Measurements from ENCODE around the gene MUSTN1.

The MUSTN1 gene

DNA sequence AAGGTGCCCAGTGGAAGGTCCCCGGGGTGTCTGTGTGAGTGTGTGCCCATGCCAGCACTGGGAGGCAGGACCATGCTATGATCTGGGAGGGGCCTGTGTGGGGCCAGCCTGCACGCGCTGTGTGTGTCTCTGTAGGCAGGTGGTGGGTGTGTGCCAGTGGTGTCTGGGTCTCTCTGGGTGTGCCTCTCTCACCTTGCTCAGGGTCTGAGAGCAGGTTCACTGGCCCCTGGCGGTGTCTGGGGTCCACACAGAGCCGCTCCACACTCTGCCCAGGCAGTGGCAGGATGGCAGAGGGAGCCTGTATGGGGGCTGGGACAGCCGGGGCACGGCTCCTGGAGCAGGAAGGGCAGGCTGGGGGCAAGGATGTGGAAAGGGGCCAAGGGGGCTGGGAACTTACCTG is 17.0 kb downstream of the MUSTN1 start:
- no peak overlapping the region for H3K27ac ChIP-seq
- TF ChIP-seq, protein P1, sequence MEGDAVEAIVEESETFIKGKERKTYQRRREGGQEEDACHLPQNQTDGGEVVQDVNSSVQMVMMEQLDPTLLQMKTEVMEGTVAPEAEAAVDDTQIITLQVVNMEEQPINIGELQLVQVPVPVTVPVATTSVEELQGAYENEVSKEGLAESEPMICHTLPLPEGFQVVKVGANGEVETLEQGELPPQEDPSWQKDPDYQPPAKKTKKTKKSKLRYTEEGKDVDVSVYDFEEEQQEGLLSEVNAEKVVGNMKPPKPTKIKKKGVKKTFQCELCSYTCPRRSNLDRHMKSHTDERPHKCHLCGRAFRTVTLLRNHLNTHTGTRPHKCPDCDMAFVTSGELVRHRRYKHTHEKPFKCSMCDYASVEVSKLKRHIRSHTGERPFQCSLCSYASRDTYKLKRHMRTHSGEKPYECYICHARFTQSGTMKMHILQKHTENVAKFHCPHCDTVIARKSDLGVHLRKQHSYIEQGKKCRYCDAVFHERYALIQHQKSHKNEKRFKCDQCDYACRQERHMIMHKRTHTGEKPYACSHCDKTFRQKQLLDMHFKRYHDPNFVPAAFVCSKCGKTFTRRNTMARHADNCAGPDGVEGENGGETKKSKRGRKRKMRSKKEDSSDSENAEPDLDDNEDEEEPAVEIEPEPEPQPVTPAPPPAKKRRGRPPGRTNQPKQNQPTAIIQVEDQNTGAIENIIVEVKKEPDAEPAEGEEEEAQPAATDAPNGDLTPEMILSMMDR (IDR thresholded peaks at IDR 0.05; ENCODE audit: low read depth, low read length): no peak
- H3K4me3 ChIP-seq (ENCODE audit: low read depth, low read length): no peak overlapping the region
- no peaks in the 10 kb centered on the region for H3K9me3 ChIP-seq (ENCODE audit: severe bottlenecking)
- H3K36me3 ChIP-seq: no peaks in the 10 kb centered on the region
- no peaks in the 10 kb centered on the region for H3K27me3 ChIP-seq (ENCODE audit: insufficient read depth, low read depth, severe bottlenecking)
- no peak for DNase-seq

DNA sequence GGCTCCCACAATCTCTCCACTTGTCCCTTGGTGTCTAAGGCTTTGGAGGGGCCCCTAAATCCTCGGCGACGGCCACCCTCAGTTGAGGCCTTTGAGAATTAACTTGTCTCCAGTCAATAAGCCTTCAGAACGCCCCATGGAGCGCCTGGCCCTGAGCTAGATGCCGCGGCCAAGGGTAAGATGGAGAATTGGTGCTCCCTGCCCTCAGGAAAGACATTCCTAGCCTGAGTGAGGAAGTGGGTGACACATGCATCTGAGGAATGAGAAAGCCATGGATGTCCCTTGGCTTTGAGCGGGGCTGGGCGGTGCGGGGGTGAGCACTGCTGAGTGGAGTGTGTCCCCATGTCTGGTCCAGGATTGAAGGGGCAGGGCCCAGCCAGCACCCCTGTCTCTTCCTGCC is 17.6 kb downstream of the MUSTN1 start:
- Histone ChIP-seq H3K27ac (no peak overlapping the region), H3K27me3 (ENCODE audit: insufficient read depth, low read depth, severe bottlenecking) (no peaks in the 10 kb centered on the region), H3K4me3 (ENCODE audit: low read depth, low read length) (no peak overlapping the region), H3K36me3 (no peaks in the 10 kb centered on the region), H3K9me3 (ENCODE audit: severe bottlenecking) (no peaks in the 10 kb centered on the region)
- TF ChIP-seq, protein P1 (IDR thresholded peaks at IDR 0.05; ENCODE audit: low read depth, low read length): no peak
- no peak for DNase-seq

DNA sequence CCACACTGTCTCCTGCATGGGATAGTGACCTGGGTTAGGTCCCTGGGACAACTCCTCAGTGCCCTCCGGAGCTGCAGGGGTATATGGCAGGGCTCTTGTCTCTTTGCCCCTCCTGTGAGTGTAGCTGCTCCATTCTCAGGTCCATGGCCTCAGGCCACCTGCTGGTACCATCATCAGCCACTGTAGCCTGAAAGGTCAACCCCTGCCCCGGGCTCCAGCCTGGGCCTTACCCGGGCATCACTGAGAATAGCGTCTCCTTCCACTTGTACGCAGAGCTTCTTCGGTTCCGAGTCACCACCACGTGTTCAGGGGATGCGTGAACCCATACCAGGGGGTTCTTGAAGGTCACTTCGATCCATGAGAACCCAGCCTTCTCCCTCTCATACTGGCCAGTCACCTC is 18.2 kb downstream of the MUSTN1 start:
- H3K4me3 ChIP-seq (ENCODE audit: low read depth, low read length): no peak overlapping the region
- TF ChIP-seq, protein P1 (IDR thresholded peaks at IDR 0.05; ENCODE audit: low read depth, low read length): no peak
- no peaks in the 10 kb centered on the region for H3K27me3 ChIP-seq (ENCODE audit: insufficient read depth, low read depth, severe bottlenecking)
- H3K9me3 ChIP-seq (ENCODE audit: severe bottlenecking): no peaks in the 10 kb centered on the region
- no peak for DNase-seq
- no peaks in the 10 kb centered on the region for H3K36me3 ChIP-seq
- no peak overlapping the region for H3K27ac ChIP-seq

DNA sequence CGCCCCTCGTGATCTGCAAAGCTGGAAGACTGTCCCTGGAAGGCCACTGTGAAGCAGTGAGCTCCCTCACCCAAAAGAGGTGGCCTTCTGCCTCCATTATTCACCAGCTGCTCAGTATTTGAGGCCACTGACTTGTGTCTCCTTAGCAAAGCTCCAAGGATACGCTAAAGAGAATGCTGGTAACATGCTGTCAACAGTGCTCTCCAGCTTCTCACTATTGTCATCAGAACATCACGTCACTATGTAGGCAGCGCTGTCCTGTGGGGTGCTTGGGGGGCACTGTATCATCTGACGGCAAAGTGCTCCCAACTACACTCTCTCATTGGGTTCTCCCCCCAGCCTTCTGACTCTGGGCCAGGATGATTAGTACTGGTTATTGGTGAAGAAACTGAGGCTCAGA is 18.6 kb downstream of the MUSTN1 start:
- H3K4me3 ChIP-seq (ENCODE audit: low read depth, low read length): no peak overlapping the region
- H3K9me3 ChIP-seq (ENCODE audit: severe bottlenecking): no peaks in the 10 kb centered on the region
- H3K36me3 ChIP-seq: no peaks in the 10 kb centered on the region
- H3K27me3 ChIP-seq (ENCODE audit: insufficient read depth, low read depth, severe bottlenecking): no peaks in the 10 kb centered on the region
- TF ChIP-seq, protein P1 (IDR thresholded peaks at IDR 0.05; ENCODE audit: low read depth, low read length): no peak
- no peak for DNase-seq
- no peak overlapping the region for H3K27ac ChIP-seq

DNA sequence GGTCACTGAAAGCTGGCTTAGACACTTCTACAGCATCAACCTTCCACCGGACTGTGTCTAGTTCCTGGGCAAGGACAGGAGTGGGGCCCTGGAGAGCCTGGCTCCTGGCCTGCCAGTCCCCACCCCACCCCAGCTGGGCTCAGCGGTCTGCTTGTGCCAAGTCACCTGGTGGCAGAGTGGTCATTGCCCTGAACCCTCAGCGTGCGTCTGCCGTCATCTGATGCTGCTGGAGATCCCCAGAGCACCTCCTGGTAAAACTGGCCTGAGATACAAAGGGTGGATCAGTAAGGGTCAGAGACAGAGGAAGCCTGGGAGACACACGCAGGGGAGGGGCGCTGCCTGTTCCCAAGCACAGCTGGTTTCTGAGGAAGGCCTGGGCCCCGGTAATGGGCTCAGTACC is 21.0 kb downstream of the MUSTN1 start:
- TF ChIP-seq, protein P1 (IDR thresholded peaks at IDR 0.05; ENCODE audit: low read depth, low read length): no peak
- Histone ChIP-seq H3K9me3 (ENCODE audit: severe bottlenecking) (no peaks in the 10 kb centered on the region), H3K4me3 (ENCODE audit: low read depth, low read length) (no peak overlapping the region), H3K36me3 (no peaks in the 10 kb centered on the region), H3K27ac (no peak overlapping the region), H3K27me3 (ENCODE audit: insufficient read depth, low read depth, severe bottlenecking) (no peaks in the 10 kb centered on the region)
- DNase-seq: no peak

DNA sequence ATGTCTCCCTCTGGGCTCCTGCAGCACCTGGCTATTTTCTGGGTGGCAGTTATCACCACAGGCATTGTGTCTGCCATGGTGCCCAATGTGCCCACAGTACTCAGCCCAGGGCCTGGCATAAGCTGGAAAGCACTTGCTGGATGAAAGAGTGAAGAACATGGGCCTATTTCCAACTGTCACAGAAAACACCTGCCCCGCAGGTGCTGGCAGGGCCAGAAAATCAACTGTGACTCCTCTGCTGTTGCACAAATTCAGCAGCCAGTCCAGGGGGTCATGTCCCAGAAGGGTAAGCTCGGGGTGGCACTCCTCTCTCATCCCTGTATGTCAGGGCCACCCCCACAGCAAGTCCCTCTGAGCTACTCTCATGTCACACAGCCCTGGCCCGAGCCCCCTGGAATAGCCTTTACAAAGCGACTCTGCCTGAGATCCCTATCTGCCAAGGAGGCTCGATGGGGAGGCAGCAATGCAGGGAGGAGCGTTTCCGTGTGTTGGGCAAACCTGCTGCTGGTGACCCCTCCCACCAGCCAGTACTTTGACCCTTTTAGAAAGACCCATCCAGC is 23.3 kb downstream of the MUSTN1 start:
- TF ChIP-seq, protein P1 (IDR thresholded peaks at IDR 0.05; ENCODE audit: low read depth, low read length): no peak
- Histone ChIP-seq H3K27me3 (ENCODE audit: insufficient read depth, low read depth, severe bottlenecking) (no peaks in the 10 kb centered on the region), H3K4me3 (ENCODE audit: low read depth, low read length) (no peak overlapping the region), H3K27ac (no peak overlapping the region), H3K36me3 (no peaks in the 10 kb centered on the region), H3K9me3 (ENCODE audit: severe bottlenecking) (no peaks in the 10 kb centered on the region)
- no peak for DNase-seq
